Activated naive CD4-positive, alpha-beta T cell treated with anti-CD3 and anti-CD28 coated beads, Interleukin-2, amount 50 U/mL, for 24 hours (primary cell): ENCODE results near the gene OCEL1.

Experiments used
- H3K27ac Mint-ChIP-seq: one replicate; pipeline ENCODE4 v1.8.0; 2021; ENCODE audit warnings: mild to moderate bottlenecking, mixed read lengths
- H3K27me3 Mint-ChIP-seq: one replicate; pipeline ENCODE4 v1.8.0; 2021; ENCODE audit warnings: mixed read lengths
- H3K36me3 Mint-ChIP-seq: one replicate; pipeline ENCODE4 v1.8.0; 2021; ENCODE audit warnings: mixed read lengths
- H3K4me1 Mint-ChIP-seq: one replicate; pipeline ENCODE4 v1.8.0; 2021; ENCODE audit warnings: mixed read lengths
- H3K4me3 Mint-ChIP-seq: one replicate; pipeline ENCODE4 v1.8.0; 2021; ENCODE audit warnings: mild to moderate bottlenecking, mixed read lengths
- H3K9me3 Mint-ChIP-seq: one replicate; pipeline ENCODE4 v1.8.0; 2021; ENCODE audit warnings: mixed read lengths

Gene OCEL1

DNA sequence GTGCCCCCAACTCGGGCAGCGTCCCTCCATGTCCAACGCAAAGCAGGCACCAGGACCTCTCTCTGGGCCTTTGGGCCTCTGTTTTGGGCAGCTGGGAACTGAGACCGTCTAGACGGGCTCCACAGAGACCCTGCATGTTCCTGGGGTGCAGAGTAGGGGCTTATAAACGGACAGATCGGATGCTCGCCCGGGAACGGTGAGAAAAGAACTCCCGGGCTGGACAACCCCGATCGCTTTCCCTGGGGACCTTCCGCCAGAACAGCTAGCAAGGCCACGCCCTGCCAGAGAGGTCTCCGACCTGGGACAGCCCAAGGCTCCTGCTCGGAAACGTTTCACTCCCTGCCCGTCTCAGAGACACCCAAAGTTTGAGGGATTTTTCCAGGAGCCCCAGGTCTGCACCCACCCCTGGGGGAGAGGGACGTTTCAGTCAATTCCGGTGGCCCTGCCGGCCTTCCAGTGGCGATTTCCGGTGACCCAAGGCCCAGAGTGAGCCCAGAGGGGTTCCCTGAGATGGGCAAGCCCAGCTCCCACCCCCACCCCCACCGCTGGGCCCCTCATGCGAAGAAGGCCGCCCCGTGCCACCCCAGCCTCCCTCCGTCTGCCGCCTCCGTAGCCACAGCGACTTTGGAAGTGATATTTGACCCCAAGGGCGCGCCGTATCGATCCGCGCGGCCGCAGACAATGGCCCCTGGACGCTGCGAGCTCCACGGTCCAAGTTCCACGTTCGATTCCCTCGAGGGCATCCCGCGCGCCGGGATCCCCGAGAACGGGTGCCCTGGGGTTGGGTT is 18.0 kb downstream of the OCEL1 start:
- Mint-ChIP-seq H3K27ac (no peak overlapping the region), H3K4me3 (peak overlapping the region; percentile 64), H3K27me3 (no peaks in the 10 kb centered on the region)

GRCh38 chr19:17244618-17245534 is 18.9 kb downstream of the OCEL1 start:
- no peaks in the 10 kb centered on the region for H3K27me3 Mint-ChIP-seq
- H3K4me3 Mint-ChIP-seq, result peak overlapping the region; percentile 64
- no peak overlapping the region for H3K27ac Mint-ChIP-seq

More for the DNA sequence above, 18.0 kb downstream of the OCEL1 start:
- Mint-ChIP-seq H3K9me3 (no peaks in the 10 kb centered on the region), H3K36me3 (no peaks in the 10 kb centered on the region), H3K4me1 (peaks cover 6% of the 10 kb centered on the region)

GRCh38 chr19:17245535-17245984 is 19.5 kb downstream of the OCEL1 start, which contains the start of gene NR2F6:
NR2F6 (minus strand) TSS chr19:17245919; CDS start chr19:17245220, 699 bp downstream.
- no peaks in the 10 kb centered on the region for H3K9me3 Mint-ChIP-seq
- peak within 1 kb of the TSS; percentile 85 for H3K4me3 Mint-ChIP-seq
- no peaks in the 10 kb centered on the region for H3K36me3 Mint-ChIP-seq
- H3K27me3 Mint-ChIP-seq, result no peaks in the 10 kb centered on the region
- peaks cover 6% of the 10 kb centered on the region for H3K4me1 Mint-ChIP-seq
- no peak within 1 kb of the TSS for H3K27ac Mint-ChIP-seq

More at GRCh38 chr19:17244618-17245534, 18.9 kb downstream of the OCEL1 start:
- Mint-ChIP-seq H3K9me3 (no peaks in the 10 kb centered on the region), H3K4me1 (peaks cover 6% of the 10 kb centered on the region), H3K36me3 (no peaks in the 10 kb centered on the region)

DNA sequence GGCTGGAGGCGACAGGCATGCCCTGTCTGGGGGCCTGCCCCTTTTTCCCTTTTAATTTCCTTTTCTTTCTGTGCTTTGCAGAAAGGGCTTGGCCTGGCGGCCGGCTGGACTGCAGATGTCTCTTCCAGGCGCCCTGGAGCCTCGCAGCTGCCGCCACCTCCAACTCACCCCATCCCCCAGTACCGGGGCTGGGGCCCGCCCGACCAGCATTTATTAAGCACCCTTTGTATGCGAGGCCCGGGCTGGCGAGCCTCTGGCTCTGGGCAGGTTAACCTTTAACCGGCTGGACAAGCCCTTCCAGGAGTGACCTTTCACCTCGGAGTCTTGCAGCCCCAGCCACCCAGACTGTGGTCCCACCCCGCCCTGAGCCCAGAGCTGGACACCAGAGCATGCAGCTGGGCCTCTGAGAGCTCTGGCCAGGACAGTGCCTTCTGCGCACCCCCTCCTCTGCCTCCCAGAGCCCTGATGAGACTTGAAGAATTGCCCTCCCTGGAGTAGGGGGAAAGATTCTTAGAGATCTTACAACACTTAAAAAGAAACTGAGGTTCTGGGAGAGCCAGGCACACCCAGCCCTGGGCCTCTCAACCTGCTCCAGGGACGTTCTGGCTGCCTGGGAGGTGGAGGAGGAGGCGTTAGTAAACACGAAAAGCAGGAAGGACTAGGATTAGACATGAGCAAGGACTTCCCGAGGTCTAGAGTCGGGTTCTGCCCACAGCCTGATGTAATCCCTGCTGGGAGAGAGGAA is 20.8 kb downstream of the OCEL1 start:
- Mint-ChIP-seq H3K4me1 (peaks cover 6% of the 10 kb centered on the region), H3K4me3 (peak overlapping the region; percentile 85), H3K9me3 (no peaks in the 10 kb centered on the region), H3K27ac (peak overlapping the region; percentile 65), H3K36me3 (no peaks in the 10 kb centered on the region), H3K27me3 (no peaks in the 10 kb centered on the region)

GRCh38 chr19:17248011-17248776 is 22.2 kb downstream of the OCEL1 start:
- no peaks in the 10 kb centered on the region for H3K27me3 Mint-ChIP-seq
- no peak overlapping the region for H3K27ac Mint-ChIP-seq
- peaks cover 6% of the 10 kb centered on the region for H3K4me1 Mint-ChIP-seq
- no peaks in the 10 kb centered on the region for H3K36me3 Mint-ChIP-seq
- no peaks in the 10 kb centered on the region for H3K9me3 Mint-ChIP-seq
- no peak overlapping the region for H3K4me3 Mint-ChIP-seq

DNA sequence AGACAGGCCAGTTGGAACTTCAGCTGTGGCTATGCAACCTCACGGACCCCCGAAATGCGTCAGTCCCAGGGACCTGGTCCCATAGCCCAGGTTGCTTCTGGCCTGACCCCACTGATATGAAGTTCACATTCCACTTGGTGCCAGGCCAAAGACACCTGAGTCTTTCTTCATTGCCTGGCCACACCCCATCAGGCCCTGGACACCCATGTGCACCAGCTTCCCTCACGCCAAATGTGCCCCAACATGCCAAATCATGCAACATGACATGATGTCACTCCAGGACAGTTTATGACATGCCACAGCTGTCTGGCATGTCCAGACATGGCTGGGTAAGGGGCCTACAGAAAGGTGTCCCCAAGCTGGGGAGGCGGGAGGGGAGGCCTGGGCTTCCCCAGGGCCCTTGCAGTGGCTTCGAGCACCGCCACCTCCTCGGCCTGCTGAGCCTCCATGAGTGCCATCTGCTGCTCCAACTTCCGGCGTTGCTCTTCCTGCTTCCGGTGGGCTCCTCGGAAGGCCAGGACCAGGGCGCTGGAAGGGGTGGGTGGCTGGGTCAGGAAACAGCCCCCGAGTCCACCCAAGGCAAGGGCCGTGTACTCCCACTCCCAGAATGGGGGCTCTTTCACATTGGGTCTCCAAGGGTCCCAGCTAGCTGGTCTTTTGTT is 24.0 kb downstream of the OCEL1 start:
- no peaks in the 10 kb centered on the region for H3K27me3 Mint-ChIP-seq
- no peaks in the 10 kb centered on the region for H3K36me3 Mint-ChIP-seq
- no peaks in the 10 kb centered on the region for H3K9me3 Mint-ChIP-seq
- no peak overlapping the region for H3K4me3 Mint-ChIP-seq
- H3K27ac Mint-ChIP-seq, result no peak overlapping the region
- H3K4me1 Mint-ChIP-seq, result peaks cover 6% of the 10 kb centered on the region

- no peaks in the 10 kb centered on the region for H3K27me3 Mint-ChIP-seq
- H3K4me3 Mint-ChIP-seq, result no peak overlapping the region
- no peaks in the 10 kb centered on the region for H3K9me3 Mint-ChIP-seq
- H3K36me3 Mint-ChIP-seq, result no peaks in the 10 kb centered on the region
- H3K4me1 Mint-ChIP-seq, result no peaks in the 10 kb centered on the region
- H3K27ac Mint-ChIP-seq, result no peak overlapping the region
These were observed 28.6 kb downstream of the OCEL1 start for GRCh38 chr19:17254636-17255035.

DNA sequence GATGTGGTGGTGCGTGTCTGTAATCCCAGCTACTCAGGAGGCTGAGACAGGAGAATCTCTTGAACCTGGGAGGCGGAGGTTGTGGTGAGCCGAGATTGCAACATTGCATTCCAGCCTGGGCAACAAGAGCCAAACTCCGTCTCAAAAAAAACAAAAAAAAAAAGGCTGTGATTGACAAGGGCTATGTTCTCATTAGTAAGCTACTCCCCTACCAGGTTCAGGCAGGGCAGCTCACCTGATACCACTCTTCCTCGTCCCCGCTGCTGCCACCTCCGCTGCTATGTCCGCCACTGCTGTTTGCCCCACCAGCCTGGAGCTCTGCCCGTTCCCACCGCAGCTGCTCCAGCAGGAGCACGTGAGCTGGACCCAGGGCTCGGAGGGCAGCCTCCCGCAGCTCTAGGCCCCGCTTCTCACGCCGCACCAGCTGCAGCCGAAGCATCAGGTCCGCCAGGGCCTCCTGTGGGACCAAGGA is 29.2 kb downstream of the OCEL1 start:
- Mint-ChIP-seq H3K36me3 (no peaks in the 10 kb centered on the region), H3K9me3 (no peaks in the 10 kb centered on the region), H3K4me3 (no peak overlapping the region), H3K27ac (no peak overlapping the region), H3K27me3 (no peaks in the 10 kb centered on the region), H3K4me1 (no peaks in the 10 kb centered on the region)

- no peaks in the 10 kb centered on the region for H3K9me3 Mint-ChIP-seq
- H3K27ac Mint-ChIP-seq, result no peak overlapping the region
- no peaks in the 10 kb centered on the region for H3K36me3 Mint-ChIP-seq
These were observed 30.1 kb downstream of the OCEL1 start for GRCh38 chr19:17256130-17256529.

DNA sequence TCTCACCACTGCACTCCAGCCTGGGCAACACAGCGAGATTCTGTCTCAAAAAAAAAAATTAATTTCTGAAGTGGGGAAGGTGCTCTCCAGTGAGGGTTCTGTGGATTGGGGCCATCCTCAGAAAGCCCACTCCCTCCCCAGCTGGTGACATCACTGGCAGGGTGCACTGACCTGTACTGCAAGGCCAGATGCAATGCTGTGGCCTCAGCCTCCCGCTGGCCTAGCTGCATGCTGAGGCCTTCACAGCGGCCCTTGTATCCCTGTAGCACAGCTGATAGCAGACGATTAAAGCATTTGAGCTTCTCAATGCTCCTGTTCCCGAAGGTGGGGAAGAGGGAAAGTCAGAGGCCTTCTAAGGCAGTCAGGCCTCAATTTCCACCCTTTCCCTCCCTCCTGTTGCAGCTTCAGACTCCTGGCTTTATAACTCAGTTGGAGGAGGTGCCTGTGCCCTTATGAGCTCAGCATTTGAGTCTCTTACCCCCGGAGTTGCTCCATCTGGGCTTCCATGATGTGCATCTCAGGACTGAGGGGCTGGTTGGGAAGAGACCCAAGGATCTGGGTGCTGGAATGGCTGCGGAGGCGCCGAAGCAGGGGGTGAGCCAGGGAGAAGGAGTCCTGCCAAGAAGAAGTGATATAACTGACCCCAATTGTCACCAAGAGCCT is 33.2 kb downstream of the OCEL1 start:
- no peak overlapping the region for H3K27ac Mint-ChIP-seq
- H3K36me3 Mint-ChIP-seq, result no peaks in the 10 kb centered on the region
- no peaks in the 10 kb centered on the region for H3K9me3 Mint-ChIP-seq
- no peak overlapping the region for H3K4me3 Mint-ChIP-seq
- no peaks in the 10 kb centered on the region for H3K27me3 Mint-ChIP-seq
- H3K4me1 Mint-ChIP-seq, result peaks cover 6% of the 10 kb centered on the region

More at GRCh38 chr19:17256130-17256529, 30.1 kb downstream of the OCEL1 start:
- no peaks in the 10 kb centered on the region for H3K27me3 Mint-ChIP-seq
- H3K4me3 Mint-ChIP-seq, result no peak overlapping the region
- peaks cover 6% of the 10 kb centered on the region for H3K4me1 Mint-ChIP-seq

- Mint-ChIP-seq H3K9me3 (no peaks in the 10 kb centered on the region), H3K27me3 (no peaks in the 10 kb centered on the region), H3K36me3 (no peaks in the 10 kb centered on the region), H3K27ac (no peak overlapping the region), H3K4me1 (peaks cover 13% of the 10 kb centered on the region), H3K4me3 (no peak overlapping the region)
These were observed 33.9 kb downstream of the OCEL1 start for GRCh38 chr19:17259934-17260333.

GRCh38 chr19:17260842-17261325 is 34.9 kb downstream of the OCEL1 start:
- H3K4me1 Mint-ChIP-seq, result peaks cover 13% of the 10 kb centered on the region
- H3K27me3 Mint-ChIP-seq, result no peaks in the 10 kb centered on the region
- no peaks in the 10 kb centered on the region for H3K9me3 Mint-ChIP-seq
- no peaks in the 10 kb centered on the region for H3K36me3 Mint-ChIP-seq
- peak overlapping the region; percentile 20 for H3K27ac Mint-ChIP-seq
- no peak overlapping the region for H3K4me3 Mint-ChIP-seq

GRCh38 chr19:17262557-17262956 is 36.5 kb downstream of the OCEL1 start:
- no peaks in the 10 kb centered on the region for H3K9me3 Mint-ChIP-seq
- no peaks in the 10 kb centered on the region for H3K27me3 Mint-ChIP-seq
- H3K36me3 Mint-ChIP-seq, result no peaks in the 10 kb centered on the region
- peaks cover 19% of the 10 kb centered on the region for H3K4me1 Mint-ChIP-seq
- H3K27ac Mint-ChIP-seq, result no peak overlapping the region
- H3K4me3 Mint-ChIP-seq, result no peak overlapping the region
